ENCODE measurements around the gene UBAP1.
"Not testable (repeated sequence)": the region's sequence is repeated elsewhere in the genome, so short reads cannot be mapped to it uniquely, and the experiment has no call there.

The UBAP1 gene

DNA sequence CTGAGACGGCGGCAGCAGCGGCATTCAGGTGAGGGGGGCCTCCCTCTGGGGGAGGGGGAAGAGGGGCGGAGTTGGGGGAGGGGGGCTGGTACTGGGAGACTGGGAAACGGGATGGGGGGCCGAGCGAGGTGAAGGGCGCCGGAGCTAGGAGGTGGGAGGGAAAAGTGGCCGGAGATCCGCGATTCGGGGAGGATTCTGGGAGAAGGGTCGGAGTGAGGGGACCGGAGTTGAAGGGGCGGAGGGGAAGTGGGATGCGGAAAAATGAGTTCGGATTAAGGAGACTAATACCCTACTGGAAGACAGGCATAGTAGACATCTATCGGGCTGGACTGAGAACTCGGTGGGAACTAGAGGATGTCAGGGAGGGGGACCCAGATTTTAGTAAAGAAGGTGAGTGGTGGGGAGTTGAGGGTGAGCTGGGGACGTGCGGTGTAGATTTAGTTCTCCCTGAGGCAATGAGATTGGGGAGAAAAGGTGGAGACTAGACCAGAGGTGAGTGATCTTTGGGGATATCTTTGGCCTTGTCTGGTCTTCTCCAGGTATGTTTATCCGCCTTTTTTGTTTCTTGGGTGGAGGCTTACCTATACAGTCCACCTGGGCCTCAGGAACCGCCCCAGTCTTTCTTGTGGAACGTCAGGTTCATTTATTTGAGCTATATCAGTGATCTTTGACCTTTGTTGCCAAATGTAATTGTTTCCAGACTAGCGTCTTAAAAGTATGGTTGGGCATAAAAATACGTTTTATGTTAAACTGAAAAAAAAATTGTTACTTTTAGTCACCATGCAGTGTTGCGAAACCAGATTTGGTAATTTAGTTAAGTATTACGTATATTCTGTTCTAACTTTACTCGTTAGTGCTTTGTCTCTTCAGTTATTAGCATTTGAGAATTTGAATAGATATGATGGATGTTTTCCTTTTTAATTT is 632 bp downstream of the UBAP1 start:
- peak in 1 of 2 donors; percentile 28 for DNase-seq

DNA sequence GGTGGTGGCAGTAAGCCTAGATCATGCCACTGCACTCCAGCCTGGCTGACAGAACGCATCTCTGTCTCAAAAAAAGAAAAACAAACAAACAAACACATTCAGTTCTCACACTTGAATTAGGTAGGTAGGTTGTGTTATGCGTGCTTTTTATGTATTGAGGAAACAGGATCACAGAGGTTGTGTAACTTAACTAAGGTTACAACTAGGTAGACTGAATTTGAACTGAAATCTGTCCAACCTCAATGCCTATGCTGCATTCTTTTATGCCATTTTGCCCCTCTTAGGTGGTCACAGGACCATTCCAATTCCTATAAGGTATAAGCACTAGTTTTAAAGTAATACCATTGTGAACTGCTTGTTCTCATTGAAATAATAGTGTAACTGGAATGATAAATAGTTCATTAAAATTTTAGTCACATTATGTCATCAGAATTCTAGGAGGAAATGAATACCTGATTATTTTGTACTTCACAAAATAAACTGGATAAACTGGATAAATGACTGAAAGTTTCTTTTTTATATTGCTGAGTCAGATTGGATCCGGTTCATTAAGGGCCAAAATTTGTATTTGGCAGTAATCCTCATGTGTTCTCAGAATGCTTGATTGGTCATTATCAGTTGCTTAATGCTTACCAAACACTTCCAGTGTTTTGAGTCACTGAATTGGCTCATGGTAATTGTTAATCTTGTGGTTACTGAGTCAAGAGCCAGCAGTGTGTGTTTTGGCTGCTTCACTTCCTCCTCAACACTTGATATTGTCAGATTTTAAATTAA is 7.1 kb downstream of the UBAP1 start:
- DNase-seq: peak; percentile 35 to 55

DNA sequence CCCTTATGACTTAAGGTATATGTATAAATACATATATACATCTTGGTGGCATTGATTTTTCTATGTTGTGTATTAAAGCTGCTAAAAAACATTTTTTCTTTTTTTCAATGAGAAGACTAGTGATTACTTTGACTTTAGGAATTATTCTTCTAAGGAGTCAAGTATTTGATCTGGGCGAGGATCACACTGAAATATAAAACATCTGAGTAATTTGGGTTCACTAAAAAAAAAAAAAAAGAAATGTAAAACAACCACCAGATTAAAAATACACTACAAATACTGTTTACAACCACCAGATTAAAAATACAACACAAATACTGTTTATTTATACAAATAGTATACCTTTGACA is 9.0 kb downstream of the UBAP1 start:
- DNase-seq: no peak

DNA sequence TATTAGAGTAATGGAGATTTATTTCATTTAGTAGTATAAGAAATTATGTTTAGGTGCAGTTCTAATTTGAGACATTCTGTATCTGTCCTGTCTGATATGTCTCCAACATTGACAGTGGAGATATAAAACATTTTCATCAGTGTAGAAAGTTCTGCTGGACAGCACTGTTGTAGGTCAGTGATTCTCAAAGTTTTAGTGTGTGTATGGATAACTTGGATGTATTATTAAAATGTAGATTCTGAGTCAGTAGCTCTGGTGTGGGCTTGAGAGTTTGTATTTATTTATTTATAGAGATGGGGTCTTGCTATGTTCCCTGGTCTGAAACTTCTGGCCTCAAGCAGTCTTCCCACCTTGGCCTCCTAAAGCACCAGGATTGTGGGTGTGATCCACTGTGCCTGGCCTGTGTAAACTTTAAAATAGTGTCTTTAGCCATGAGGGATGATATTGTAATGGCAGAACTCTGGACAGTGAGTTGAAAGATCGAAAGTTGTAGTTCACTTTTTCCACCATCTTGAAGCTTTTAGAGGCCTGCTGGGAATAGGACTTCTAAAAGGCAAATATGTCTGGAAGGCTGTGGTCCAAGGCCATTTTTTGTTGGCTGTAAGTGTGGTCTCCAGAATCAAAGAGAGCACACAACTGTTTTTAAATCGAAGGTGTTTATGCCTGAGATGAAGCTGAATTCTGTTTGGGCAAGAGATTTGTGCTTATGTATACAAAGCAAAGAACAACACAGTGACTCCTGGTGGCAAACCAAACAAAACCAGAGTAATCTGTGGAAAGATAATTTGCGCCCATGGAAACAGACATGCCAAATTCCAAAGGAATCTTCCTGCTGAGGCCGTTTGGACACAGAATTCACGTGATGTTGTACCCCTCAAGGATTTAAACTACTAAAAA is 12.4 kb downstream of the UBAP1 start:
- no peak for DNase-seq

DNA sequence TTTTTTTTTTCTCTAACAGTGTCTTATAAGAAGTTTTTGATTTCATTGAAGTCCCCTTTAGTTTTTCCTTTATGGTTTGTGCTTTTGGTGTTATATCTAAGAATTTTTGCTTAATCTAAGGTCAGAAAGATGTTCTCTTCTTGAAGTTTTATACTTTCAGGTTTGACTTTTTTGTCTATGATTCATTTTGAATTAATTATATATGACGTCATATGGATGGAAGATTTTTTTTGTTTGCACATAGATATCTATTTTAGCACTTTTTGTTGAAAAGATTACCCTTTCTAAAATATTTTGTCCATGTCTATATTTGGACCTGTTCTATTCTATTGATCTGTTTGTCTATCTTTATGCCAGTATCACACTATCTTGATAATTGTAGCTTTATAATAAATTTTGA is 16.3 kb downstream of the UBAP1 start:
- DNase-seq: no peak

DNA sequence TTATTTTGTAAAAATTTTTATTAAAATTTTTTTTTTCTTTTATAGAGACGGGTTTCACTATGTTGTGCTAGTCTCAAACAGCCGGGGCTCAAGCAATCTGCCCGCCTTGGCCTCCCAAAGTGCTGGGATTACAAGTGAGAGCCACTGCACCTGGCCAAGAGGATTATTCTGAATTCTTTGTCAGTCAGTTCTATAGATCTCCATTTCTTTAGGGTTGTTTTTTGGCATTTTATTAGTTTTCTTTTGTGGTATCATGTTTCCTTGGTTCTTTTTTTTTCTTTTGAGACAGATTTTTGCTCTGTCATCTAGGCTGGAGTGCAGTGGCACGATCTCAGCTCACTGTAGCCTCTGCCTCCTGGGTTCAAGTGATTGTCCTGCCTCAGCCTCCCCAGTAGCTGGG is 18.4 kb downstream of the UBAP1 start:
- DNase-seq: not testable (repeated sequence)

DNA sequence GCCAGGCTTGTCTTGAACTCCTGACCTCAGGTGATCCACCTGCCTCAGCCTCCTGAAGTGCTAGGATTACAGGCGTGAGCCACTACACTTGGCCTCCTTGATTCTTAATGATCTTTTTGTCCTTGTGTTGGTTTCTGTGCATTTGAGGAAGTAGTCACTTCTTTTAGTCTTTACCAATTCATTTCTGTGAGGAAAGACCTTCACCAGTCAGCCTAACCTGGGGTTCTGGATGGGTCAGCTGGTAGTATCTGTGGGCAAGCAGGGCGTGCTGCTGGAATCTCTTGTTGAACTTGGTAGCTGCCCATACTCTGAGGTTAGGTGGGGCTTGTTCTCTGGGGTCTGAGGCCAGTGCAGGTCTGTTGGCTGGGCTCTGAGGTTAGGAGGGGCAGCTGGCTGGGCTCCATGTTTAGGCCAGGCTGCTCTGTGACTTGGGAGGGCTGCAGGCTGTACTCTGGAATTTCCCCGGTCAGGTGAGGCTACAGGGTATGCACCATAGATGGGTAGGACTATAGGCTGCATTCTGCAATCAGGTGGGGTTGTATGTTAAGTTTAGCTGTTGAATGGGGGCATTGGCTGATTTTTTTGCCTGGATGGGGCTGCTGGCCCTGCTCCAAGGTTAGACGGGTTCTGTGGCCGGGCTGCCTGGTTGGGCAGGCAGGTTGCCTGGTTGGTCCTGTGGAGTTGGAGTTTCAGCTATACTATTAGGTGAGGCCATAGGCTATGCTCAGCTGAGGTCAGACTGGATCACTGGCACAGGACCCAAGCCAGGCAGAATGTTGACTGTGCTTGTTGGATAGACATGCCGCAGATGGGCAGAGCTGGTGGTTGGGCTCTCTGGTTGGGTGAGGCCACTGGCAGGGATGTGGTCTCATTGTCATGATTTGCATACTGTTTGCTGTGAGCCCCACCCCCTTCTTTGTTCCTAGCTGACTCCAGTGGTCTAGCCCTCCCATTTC is 19.2 kb downstream of the UBAP1 start:
- no peak for DNase-seq

DNA sequence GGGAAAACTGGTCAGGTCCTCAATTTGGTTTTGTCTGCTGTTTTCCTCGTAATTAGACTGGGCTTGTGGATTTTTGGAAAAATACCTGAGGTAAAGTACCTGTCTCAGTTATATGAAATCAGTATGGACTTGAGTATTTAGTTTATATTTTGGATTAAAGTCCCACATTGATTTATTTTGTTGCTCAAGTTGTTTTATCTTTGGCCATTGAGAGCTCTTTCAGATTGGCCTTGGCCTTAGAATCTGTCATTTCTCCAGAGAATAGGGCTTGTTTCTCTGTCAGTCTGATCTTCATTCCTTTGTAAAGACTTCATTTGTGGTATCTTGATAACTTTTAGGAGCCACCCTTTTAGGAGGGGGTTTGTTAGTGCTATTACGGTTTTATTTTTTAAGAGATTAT is 21.2 kb downstream of the UBAP1 start:
- DNase-seq: no peak

DNA sequence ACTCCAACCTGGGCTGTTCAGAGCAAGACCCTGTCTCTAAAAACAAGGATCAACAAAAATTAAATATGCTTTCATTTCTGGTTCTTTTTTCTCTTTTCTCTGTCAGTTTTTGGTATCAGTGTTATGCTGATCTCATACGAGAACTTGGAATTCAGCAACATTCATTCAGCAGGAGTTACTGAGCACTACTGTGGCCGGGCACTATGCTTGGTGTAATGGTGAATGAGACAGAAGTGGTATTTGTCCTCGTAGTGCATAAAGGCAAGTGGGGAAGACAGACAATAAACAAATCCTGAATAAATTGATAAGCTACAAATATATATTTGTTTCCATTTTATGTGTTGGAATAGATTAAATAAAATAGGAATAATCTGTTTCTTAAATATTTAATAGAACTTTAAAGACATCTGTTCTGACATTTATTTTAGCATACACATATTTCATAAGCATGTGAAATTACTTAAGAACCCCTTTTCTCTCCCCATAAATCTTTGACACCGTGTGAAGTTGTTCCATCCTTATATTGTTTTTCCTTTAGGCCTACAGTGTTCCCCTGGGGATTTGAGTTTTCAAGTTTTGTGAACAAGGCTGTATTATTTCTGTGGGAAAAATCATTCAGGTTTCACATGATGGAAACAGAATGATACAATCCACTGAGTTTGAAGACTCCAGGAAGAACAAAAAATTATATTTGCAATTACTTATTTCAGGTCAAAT is 24.6 kb downstream of the UBAP1 start:
- no peak for DNase-seq

DNA sequence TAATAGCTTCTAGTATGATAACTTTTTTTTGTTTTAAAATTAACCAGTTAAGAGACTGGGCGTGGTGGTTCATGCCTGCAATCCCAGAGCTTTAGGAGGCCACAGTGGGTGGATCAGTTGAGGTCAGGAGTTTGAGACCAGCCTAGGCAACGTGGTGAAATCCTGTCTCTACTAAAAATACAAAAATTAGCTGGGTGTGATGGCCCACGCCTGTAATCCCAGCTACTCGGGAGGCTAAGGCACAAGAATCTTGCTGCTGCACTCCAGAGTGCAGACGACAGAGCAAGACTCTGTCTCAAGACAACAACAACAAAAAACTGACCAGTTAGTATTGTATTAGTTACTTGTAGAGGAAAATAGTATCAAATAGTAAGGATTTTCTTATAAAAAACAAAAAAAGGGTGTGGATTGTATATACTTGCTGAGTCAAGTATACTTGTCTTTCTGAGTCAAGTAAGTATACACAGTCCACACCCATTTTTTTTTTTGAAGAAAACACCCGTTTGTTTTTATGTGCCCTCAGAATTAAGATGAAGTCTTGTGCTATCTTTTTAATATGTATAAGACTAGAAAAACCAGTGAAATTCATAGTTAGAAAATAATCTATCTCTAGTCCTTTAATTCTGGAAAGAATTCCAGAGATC is 25.3 kb downstream of the UBAP1 start:
- DNase-seq: no peak

DNA sequence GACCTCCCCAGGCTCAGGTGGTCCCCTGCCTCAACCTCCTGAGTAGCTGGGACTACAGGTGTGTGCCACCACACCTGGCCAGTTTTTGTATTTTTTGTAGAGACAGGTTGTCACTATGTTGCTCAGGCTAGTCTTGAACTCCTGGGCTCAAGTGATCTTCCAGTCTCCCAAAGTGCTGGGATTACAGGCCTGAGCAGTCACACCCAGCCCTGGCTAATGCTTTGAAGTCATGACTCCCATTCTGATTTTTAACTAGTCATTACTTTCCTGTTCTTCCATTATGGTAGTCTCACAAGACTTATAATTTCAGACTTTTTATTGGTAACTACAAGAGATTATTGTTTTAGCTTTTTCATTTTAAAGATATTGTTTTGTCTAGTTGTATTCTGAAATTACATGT is 26.3 kb downstream of the UBAP1 start:
- DNase-seq: no peak

DNA sequence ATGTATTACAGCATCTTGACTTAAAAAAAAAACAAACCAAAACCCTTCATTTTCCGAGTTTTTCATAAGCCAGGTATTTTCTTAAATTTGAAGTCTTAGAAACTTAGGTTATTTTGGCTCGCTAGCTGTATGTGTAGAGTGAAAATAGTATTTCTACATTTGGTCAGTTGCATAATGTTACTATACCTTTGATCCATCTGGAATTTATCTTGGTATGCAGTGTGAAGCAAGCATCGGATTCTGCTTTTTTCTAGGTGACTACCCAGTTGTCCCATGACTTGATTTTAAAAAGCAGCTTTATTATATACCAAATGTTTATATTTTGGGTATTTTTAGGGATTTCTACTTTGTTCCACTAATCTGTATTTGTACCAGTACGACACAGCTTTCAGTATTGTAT is 27.7 kb downstream of the UBAP1 start:
- no peak for DNase-seq

DNA sequence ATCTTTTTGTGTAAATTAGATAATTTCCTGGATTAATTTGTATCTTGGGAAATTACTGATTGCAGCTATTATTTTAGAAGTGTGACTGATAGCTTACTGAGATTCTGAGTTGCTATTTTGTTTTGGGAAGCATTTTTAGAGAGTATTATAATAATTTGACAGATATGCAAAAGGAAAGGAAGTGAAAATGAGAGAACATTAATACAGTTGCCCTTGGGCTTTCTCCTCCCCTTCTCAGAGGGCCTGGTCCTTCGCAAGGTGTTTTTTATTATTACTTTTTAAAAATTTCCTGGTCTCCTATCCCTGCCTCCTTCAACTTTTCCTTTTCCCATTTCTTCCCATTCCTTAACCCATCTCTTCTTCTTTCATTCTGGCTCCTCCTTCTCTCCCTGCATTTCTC is 32.6 kb downstream of the UBAP1 start:
- DNase-seq: no peak

DNA sequence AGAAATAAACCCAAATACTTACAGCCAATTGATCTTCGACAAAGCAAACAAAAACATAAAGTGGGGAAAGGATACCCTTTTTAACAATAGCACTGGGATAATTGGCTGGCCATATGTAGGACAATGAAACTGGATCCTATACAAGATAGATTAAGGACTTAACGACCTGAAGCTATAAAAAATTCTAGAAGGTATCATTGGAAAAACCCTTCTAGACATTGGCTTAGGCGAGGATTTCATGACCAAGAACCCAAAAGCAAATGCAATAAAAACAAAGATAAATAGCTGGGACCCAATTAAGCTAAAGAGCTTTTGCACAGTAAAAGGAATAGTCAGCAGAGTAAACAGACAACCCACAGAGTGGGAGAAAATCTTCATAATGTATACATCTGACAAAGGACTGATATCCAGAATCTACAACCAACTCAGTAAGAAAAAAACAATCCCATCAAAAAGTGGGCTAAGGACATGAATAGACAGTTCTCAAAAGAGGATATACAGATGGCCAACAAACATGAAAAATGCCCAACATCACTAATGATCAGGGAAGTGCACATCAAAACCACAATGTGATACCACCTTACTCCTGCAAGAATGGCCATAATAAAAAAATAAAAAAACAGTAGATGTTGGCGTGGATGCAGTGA is 35.6 kb downstream of the UBAP1 start:
- not testable (repeated sequence) for DNase-seq

DNA sequence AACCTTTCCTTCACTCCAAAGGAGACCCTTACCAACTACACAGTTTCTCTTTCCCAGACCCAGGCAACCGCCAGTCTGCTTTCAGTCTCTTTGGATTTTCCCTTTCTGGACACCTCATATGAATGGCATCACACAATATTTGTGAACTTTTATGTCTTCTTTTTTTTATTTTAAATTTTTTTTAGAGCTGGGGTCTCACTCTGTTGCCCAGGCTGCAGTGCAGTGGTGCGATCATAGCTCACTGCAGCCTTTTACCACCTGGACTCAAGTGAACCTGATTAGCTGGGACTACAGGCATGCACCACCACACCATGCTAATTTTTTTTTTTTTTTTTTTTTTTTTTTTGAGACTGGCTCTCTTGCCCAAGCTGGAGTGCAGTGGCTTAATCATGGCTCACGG is 37.5 kb downstream of the UBAP1 start:
- DNase-seq: no peak

DNA sequence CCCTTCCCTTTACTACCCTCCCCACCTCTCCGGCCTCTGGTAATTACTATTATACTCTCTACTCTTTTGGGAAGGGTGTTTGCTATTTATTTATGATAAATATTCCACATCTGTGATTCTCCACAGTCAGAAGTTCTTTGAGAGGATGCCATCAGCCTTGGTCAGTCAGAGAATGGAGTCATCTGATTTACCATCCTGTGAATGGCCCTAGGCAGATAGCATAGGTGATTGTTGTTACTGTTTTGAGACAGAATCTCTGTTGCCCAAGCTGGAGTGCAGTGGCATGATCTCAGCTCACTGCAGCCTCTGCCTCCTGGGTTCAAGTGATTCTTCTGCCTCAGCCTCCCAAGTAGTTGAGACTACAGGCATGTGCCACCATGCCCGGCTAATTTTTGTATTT is 38.2 kb downstream of the UBAP1 start:
- DNase-seq: not testable (repeated sequence)

DNA sequence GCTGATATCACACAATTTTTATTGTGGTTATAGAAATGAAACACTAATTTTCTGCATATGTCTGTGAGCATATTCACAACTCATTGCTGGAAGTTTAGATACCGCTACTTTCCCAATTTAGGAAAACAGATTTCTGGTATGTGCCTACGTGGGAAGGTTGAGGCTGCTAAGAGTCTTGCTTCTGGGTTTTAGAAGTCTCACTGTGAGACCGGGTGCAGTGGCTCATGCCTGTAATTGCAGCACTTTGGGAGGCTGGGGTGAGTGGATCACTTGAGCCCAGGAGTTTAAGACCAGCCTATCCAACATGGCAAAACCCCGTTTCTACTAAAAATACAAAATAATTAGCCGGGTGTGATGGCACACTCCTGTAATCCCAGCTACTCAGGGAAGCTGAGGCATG is 39.6 kb downstream of the UBAP1 start:
- no peak for DNase-seq

DNA sequence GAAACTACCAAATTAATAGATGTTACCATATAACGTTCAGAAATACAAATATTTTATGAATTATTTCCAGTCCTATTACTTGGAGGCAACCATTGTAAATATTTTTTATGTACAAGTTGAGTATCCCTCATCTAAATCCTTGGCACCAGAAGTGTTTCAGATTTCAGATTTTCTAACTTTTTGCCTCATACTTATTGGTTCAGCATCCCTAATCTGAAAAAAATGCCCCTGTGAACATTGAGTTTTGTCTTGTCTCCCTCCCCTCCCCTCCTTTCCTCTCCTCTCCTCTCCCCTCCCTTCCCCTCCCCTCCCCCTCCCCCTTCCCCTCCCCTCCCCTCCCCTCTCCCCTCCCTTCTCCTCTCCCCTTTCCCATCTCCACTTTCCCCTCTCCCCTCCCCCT is 40.6 kb downstream of the UBAP1 start:
- DNase-seq: no peak

DNA sequence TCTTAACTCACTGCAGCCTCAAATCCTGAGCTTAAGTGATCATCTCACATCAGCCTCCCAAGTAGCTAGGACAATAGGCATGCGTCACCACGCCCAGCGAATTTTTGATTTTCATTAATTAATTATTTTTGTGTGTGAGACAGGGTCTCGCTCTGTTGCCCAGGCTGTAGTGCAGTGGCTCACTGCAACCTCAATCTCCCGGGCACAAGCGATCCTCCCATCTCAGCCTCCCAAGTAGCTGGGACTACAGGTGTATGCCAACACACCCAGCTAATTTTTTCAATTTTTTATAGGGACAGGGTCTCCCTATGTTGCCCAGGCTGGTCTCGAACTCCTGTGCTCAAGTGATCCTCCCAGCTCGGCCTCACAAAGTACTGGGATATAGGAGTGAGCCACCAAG is 41.4 kb downstream of the UBAP1 start:
- no peak for DNase-seq

DNA sequence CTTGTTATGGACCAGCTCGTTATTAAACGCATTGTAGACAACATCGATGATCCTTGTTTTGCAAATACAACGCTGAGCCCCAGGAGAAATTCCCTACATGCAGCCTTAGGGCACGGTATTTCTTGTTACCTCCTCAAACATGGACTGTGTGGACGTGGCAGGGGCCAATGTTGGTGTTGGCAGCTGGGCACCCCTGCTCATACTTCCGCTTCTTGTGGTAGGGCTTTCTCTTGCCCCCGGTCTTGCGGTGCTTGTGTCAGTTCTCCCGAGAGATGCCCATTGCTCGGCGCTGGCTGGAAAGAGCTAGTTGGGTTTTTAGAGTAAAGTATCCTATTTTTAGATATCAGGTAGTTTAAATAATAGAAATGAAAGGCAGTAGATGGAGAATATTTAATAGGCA is 45.5 kb downstream of the UBAP1 start:
- DNase-seq: no peak

All from CD4-positive, alpha-beta T cell treated with Interferon alpha-2 for 1 hour (primary cell).